ENCODE measurements around the gene COL5A1. TPM values are rescaled to one million over a fixed set of nuclear protein-coding genes. Genes with fewer than 3 reads are reported as not detected.

Gene COL5A1
- total RNA-seq, 1 donor from 2014 or later: 87.7 TPM

DNA sequence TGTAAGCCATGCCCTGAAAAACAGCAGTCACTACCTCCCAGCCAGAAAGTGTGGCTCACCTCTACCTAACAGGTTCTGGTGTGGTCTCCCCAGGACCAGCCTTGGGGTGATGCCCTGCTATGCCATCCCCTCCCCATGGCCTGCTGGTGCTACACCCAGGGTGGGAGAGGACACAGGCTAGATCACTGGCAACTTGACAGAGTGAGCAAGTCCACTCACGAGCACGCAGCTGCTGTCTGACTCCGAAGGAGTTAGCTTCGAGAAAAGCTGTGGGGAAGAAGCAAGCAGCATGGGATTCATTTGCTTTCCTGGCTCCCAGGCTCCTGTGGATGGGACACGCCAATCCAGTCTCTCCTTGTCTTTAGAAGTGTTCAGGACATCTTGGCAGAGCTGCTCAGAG lies 102.2 kb downstream of the COL5A1 start:
- Histone ChIP-seq H3K36me3 (ENCODE audit: control insufficient read depth, insufficient read depth, low read length) (no peaks in the 10 kb centered on the region), H3K27me3 (ENCODE audit: control insufficient read depth, insufficient read depth, low read length) (no peaks in the 10 kb centered on the region), H3K4me3 (ENCODE audit: low read depth, low read length) (no peak overlapping the region)
- TF ChIP-seq, protein P1, sequence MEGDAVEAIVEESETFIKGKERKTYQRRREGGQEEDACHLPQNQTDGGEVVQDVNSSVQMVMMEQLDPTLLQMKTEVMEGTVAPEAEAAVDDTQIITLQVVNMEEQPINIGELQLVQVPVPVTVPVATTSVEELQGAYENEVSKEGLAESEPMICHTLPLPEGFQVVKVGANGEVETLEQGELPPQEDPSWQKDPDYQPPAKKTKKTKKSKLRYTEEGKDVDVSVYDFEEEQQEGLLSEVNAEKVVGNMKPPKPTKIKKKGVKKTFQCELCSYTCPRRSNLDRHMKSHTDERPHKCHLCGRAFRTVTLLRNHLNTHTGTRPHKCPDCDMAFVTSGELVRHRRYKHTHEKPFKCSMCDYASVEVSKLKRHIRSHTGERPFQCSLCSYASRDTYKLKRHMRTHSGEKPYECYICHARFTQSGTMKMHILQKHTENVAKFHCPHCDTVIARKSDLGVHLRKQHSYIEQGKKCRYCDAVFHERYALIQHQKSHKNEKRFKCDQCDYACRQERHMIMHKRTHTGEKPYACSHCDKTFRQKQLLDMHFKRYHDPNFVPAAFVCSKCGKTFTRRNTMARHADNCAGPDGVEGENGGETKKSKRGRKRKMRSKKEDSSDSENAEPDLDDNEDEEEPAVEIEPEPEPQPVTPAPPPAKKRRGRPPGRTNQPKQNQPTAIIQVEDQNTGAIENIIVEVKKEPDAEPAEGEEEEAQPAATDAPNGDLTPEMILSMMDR (IDR thresholded peaks at IDR 0.05; ENCODE audit: insufficient read depth, low read length, poor library complexity, severe bottlenecking): no peak
- no peak for DNase-seq (ENCODE audit: low read depth)

DNA sequence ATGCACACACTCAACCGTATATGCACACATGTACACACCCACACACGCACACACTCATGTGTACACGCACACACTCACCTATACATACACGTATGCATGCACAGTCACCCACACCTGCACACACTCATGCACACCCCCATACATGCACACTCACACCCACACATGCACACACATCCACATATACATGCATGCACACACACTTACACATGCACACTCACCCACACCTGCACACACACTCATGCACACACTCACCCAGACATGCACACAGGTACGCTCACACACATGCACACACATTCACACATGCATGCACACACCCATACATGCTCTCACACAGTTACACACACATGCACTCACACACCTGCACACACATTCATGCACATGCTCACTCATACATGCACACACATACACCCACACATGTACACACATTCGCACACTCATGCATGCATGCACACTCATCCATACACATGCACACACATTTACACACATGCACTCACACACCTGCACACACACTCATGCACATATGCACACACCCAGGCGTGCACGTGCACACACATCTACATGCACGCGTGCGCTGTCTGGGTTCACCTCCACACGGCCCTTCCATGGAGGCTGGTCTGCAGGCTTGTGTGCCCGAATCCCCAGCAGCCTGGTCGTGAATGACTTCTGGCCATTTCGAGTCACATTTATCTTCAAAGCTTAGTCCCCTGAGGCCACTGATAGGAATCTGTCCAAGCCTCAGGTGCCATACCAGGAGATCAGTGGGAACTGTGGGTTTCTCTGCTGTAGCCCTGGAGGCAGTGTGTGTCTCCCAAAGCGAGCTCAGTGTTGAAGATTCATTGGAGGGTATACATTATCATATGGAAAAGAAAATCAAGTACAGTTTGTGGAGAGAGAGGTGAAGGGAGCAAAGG lies 103.0 kb downstream of the COL5A1 start:
- TF ChIP-seq, protein P1 (IDR thresholded peaks at IDR 0.05; ENCODE audit: insufficient read depth, low read length, poor library complexity, severe bottlenecking): no peak
- Histone ChIP-seq H3K36me3 (ENCODE audit: control insufficient read depth, insufficient read depth, low read length) (no peaks in the 10 kb centered on the region), H3K4me3 (ENCODE audit: low read depth, low read length) (no peak overlapping the region), H3K27me3 (ENCODE audit: control insufficient read depth, insufficient read depth, low read length) (no peaks in the 10 kb centered on the region)
- no peak for DNase-seq (ENCODE audit: low read depth)

DNA sequence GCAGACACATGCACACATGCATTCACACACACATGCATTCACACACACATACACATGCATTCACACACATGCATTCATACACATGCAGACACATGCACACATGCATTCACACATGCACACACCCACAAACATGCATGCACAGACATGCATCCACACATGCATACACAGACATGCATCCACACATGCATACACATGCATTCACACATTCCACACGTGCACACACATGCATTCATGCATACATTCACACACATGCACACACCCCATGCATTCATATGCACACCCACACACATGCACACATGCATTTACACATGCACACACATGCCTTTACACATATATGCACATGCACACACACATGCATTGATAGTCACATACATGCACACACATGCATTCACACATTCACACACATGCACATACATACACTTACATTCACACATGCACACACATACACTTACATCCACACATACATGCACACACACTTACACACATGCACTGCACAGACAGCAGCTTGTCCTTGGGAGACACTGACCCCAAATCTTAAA lies 106.4 kb downstream of the COL5A1 start:
- Histone ChIP-seq H3K27me3 (ENCODE audit: control insufficient read depth, insufficient read depth, low read length) (no peaks in the 10 kb centered on the region), H3K36me3 (ENCODE audit: control insufficient read depth, insufficient read depth, low read length) (no peaks in the 10 kb centered on the region), H3K4me3 (ENCODE audit: low read depth, low read length) (no peak overlapping the region)
- no peak for DNase-seq (ENCODE audit: low read depth)
- TF ChIP-seq, protein P1 (IDR thresholded peaks at IDR 0.05; ENCODE audit: insufficient read depth, low read length, poor library complexity, severe bottlenecking): no peak

DNA sequence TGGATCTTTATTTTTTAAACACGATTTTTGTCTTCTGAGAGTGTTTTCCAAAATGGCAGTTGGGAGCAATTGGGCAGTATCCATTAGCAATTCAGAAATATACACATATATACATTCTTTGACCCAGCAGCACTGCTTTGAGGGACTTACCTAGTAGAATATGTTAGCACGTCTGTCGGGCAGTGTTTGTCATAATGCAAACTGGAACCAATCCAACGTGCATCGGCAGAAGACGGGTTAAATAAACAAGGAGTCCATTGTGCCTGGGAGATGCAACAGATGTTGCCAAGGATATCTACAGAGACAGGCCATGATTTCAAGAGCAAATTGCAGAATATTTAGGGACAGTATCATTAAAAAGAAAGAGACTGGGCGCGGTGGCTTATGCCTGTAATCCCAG lies 107.0 kb downstream of the COL5A1 start:
- H3K4me3 ChIP-seq (ENCODE audit: low read depth, low read length): no peak overlapping the region
- DNase-seq (ENCODE audit: low read depth): no peak
- H3K27me3 ChIP-seq (ENCODE audit: control insufficient read depth, insufficient read depth, low read length): no peaks in the 10 kb centered on the region
- TF ChIP-seq, protein P1 (IDR thresholded peaks at IDR 0.05; ENCODE audit: insufficient read depth, low read length, poor library complexity, severe bottlenecking): no peak
- H3K36me3 ChIP-seq (ENCODE audit: control insufficient read depth, insufficient read depth, low read length): no peaks in the 10 kb centered on the region

DNA sequence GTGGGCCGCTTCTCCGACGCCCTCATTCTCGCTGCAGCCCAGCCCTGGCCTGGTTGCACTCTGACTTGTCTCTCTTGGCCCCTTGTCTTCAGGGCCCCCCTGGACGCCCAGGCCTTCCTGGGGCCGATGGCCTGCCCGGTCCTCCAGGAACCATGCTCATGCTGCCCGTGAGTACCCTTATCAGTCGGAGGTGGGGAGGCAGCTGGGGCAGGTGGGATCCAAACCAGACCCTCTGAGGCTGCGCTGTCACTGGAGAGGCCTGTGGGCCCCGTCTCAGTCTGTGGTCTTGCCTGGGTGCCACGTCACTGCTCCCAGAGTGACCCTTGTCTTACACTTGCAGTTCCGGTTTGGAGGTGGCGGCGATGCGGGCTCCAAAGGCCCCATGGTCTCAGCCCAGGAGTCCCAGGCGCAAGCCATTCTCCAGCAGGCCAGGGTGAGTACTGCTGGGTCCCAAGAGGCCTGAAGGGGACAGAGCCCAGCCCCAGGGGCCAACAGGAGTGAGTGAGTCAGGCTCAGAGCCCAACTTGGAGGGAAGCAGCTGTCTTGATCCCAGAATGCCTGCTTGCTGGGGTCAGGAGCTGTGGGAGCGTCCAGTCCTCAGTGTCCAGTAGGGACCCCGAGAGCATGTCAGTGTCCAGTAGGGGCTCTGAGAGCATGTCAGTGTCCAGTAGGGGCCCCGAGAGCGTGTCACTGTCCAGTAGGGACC lies 109.0 kb downstream of the COL5A1 start:
- no peak overlapping the region for H3K4me3 ChIP-seq (ENCODE audit: low read depth, low read length)
- TF ChIP-seq, protein P1 (IDR thresholded peaks at IDR 0.05; ENCODE audit: insufficient read depth, low read length, poor library complexity, severe bottlenecking): no peak
- no peak for DNase-seq (ENCODE audit: low read depth)
- no peaks in the 10 kb centered on the region for H3K27me3 ChIP-seq (ENCODE audit: control insufficient read depth, insufficient read depth, low read length)
- no peaks in the 10 kb centered on the region for H3K36me3 ChIP-seq (ENCODE audit: control insufficient read depth, insufficient read depth, low read length)

Data from kidney epithelial cell (primary cell).